Esophagus squamous epithelium (tissue), 5 donors: ENCODE data around the gene CFAP74. TPM values are rescaled to one million over a fixed set of nuclear protein-coding genes. Genes with fewer than 3 reads are reported as not detected.

ENCODE experiments used
- DNase-seq: peaks from one replicate; lab custom pipeline; 2025; lab: John Stamatoyannopoulos, UW
- H3K27ac ChIP-seq, 4 donors: fragments of 200-600 bp; sonication (generic); one replicate each; pipeline ENCODE4 v1.5.1; 2016 to 2019; ENCODE audit warnings: mild to moderate bottlenecking in 1 of 4
- H3K27me3 ChIP-seq, 4 donors: fragments of 200-600 bp; sonication (generic); 1 replicate in 3 of 4; 2 replicates in 1 of 4; pipeline versions ENCODE4 v1.5.1 to v1.6.0; 2017 to 2021; ENCODE audit warnings: antibody characterized with exemption in 1 of 4
- H3K36me3 ChIP-seq, 3 donors: fragments of 200-600 bp; sonication (generic); one replicate each; pipeline ENCODE4 v1.5.1; 2016 to 2019
- H3K4me1 ChIP-seq, 3 donors: fragments of 200-600 bp; sonication (generic); one replicate each; pipeline ENCODE4 v1.5.1; 2017 to 2019
- H3K4me3 ChIP-seq, 4 donors: fragments of 200-600 bp; sonication (generic); 1 replicate in 3 of 4; 2 replicates in 1 of 4; pipeline ENCODE4 v1.5.1; 2016 to 2019; ENCODE audit warnings: mild to moderate bottlenecking in 2 of 4, moderate library complexity in 1 of 4
- H3K9me3 ChIP-seq, 3 donors: fragments of 200-600 bp; sonication (generic); one replicate each; pipeline ENCODE4 v1.5.1; 2016 to 2019
- CTCF ChIP-seq, 6 experiments: fragments of 450-650 bp in 4 of 6; fragments of 200-600 bp in 2 of 6; sonication (generic) in 2 of 6; IDR thresholded peaks; one replicate each; pipeline ENCODE4 v1.5.1; 2016 to 2019; ENCODE audit warnings: antibody characterized with exemption in 6 of 6, mild to moderate bottlenecking in 4 of 6, moderate library complexity in 4 of 6
- POLR2A ChIP-seq, 4 donors: fragments of 450-650 bp; IDR thresholded peaks; one replicate each; pipeline ENCODE4 v1.6.1; 2017; ENCODE audit warnings: antibody characterized with exemption in 4 of 4, mild to moderate bottlenecking in 4 of 4, moderate library complexity in 3 of 4
- WGBS, 2 donors: methylation state at CpG; one replicate each; pipeline ENCODE4 v1.1.5; 2018; 5-methylcytosine and 5-hydroxymethylcytosine counted together
- intact Hi-C: fragments of 100-400 bp; cut with DNase I; formaldehyde crosslinking; loops from one replicate; pipeline ENCODE4 v1.15.0; 2022
- total RNA-seq, 4 donors: library from RNA; depleted of rRNA; stranded (reverse); fragments of >200 nt; gene quantifications; one replicate each; pipeline ENCODE4 v1.1.0, GENCODE V29; 2016
- donor health status: DM: yes; HTN: yes; CAD: no.

Gene CFAP74
- total RNA-seq, 4 donors from 2014 or later, result not detected

GRCh38 chr1:1956586-1957532 lies 46.7 kb downstream of the CFAP74 start:
- H3K36me3 ChIP-seq, result no peaks in the 10 kb centered on the region
- peaks cover 0 to 13% (median 8%) of the 10 kb centered on the region in 3 donors for H3K4me1 ChIP-seq
- TF ChIP-seq POLR2A (IDR thresholded peaks at IDR 0.05) (no peak), CTCF (IDR thresholded peaks at IDR 0.05) (no peak)
- 61 to 91% methylated on average over 12 of the region's 38 CpGs for WGBS, 2 donors
- intact Hi-C loops, result no loop called here
- no peaks in the 10 kb centered on the region for H3K9me3 ChIP-seq
- DNase-seq, result no peak
- H3K27ac ChIP-seq, result no peak overlapping the region
- peaks cover 0 to 65% (median 0%) of the 10 kb centered on the region in 4 donors for H3K27me3 ChIP-seq
- no peak overlapping the region for H3K4me3 ChIP-seq

- H3K4me1 ChIP-seq, result peaks cover 0 to 13% (median 8%) of the 10 kb centered on the region in 3 donors
- intact Hi-C loops, result no loop called here
- H3K36me3 ChIP-seq, result no peaks in the 10 kb centered on the region
- H3K9me3 ChIP-seq, result no peaks in the 10 kb centered on the region
- H3K4me3 ChIP-seq, result no peak overlapping the region
- H3K27me3 ChIP-seq, result peaks cover 0 to 57% (median 0%) of the 10 kb centered on the region in 4 donors
- DNase-seq, result no peak
- no peak overlapping the region for H3K27ac ChIP-seq
- WGBS, 2 donors, result 40% methylated on average over 1 of the region's 7 CpGs; no CpG with 5 or more reads in 1 of the 2 donors
- no peak for TF ChIP-seq POLR2A (IDR thresholded peaks at IDR 0.05)
- no peak for TF ChIP-seq CTCF (IDR thresholded peaks at IDR 0.05)
Measured at GRCh38 chr1:1956101-1956500, 47.5 kb downstream of the CFAP74 start.

- intact Hi-C loops, result no loop called here
- Histone ChIP-seq H3K27me3 (peaks cover 0 to 53% (median 0%) of the 10 kb centered on the region in 4 donors), H3K4me1 (peaks cover 0 to 13% (median 8%) of the 10 kb centered on the region in 3 donors), H3K27ac (no peak overlapping the region), H3K9me3 (no peaks in the 10 kb centered on the region), H3K36me3 (no peaks in the 10 kb centered on the region), H3K4me3 (no peak overlapping the region)
- no peak for TF ChIP-seq CTCF (IDR thresholded peaks at IDR 0.05)
- DNase-seq, result no peak
- WGBS, 2 donors, result 78 to 83% methylated on average over 6 to 9 of the region's 14 CpGs
Measured at GRCh38 chr1:1955621-1956094, 47.9 kb downstream of the CFAP74 start.

- TF ChIP-seq CTCF (IDR thresholded peaks at IDR 0.05) (no peak), POLR2A (IDR thresholded peaks at IDR 0.05) (no peak)
- Histone ChIP-seq H3K4me1 (peaks cover 0 to 5% (median 5%) of the 10 kb centered on the region in 3 donors), H3K27ac (no peak overlapping the region), H3K36me3 (no peaks in the 10 kb centered on the region), H3K4me3 (no peak overlapping the region), H3K27me3 (peaks cover 0 to 46% (median 0%) of the 10 kb centered on the region in 4 donors), H3K9me3 (no peaks in the 10 kb centered on the region)
- intact Hi-C loops, result no loop called here
- WGBS, 2 donors, result 86 to 93% methylated on average over 27 to 42 of the region's 46 CpGs
- DNase-seq, result no peak
Measured at GRCh38 chr1:1954831-1955441, 48.6 kb downstream of the CFAP74 start.

- no peak for DNase-seq
- Histone ChIP-seq H3K36me3 (no peaks in the 10 kb centered on the region), H3K4me3 (no peak overlapping the region), H3K9me3 (no peaks in the 10 kb centered on the region), H3K27me3 (peaks cover 0 to 36% (median 0%) of the 10 kb centered on the region in 4 donors), H3K4me1 (no peaks in the 10 kb centered on the region), H3K27ac (no peak overlapping the region)
- TF ChIP-seq POLR2A (IDR thresholded peaks at IDR 0.05) (no peak), CTCF (IDR thresholded peaks at IDR 0.05) (no peak)
- intact Hi-C loops, result no loop called here
- 81 to 84% methylated on average over 7 to 9 of the region's 9 CpGs for WGBS, 2 donors
Measured at GRCh38 chr1:1954015-1954414, 49.6 kb downstream of the CFAP74 start.
